IPS-15b (cell line): ENCODE measurements around the gene FEZF1.

Experiments
- H3K27me3 ChIP-seq: one replicate; pipeline ENCODE4 v1.6.1; 2013; ENCODE audit warnings: low read length; ENCODE audit not compliant: control insufficient read depth, insufficient read depth
- H3K36me3 ChIP-seq: one replicate; pipeline ENCODE4 v1.6.1; 2013; ENCODE audit warnings: low read length; ENCODE audit not compliant: control insufficient read depth, insufficient read depth
- H3K4me1 ChIP-seq: one replicate; pipeline ENCODE4 v1.6.1; 2013; ENCODE audit warnings: mild to moderate bottlenecking, low read length; ENCODE audit not compliant: control insufficient read depth, insufficient read depth
- H3K4me3 ChIP-seq: one replicate; pipeline ENCODE4 v1.5.1; 2013; ENCODE audit warnings: low read depth, low read length
- H3K9ac ChIP-seq: one replicate; pipeline ENCODE4 v1.6.1; 2013; ENCODE audit warnings: low read depth, mild to moderate bottlenecking, low read length
- H3K9me3 ChIP-seq: one replicate; pipeline ENCODE4 v1.6.1; 2013; ENCODE audit warnings: mild to moderate bottlenecking, low read length; ENCODE audit not compliant: control insufficient read depth, insufficient read depth

FEZF1 gene

GRCh38 chr7:122315507-122316466, 11.2 kb upstream of the FEZF1 start:
- H3K4me3 ChIP-seq = peak overlapping the region; percentile 56
- H3K9ac ChIP-seq = no peak overlapping the region
- no peaks in the 10 kb centered on the region for H3K36me3 ChIP-seq
- peaks cover 86% of the 10 kb centered on the region for H3K27me3 ChIP-seq
- no peaks in the 10 kb centered on the region for H3K9me3 ChIP-seq
- peaks cover 6% of the 10 kb centered on the region for H3K4me1 ChIP-seq

GRCh38 chr7:122314284-122314683, 9.7 kb upstream of the FEZF1 start:
- peak overlapping the region; percentile 56 for H3K4me3 ChIP-seq
- H3K36me3 ChIP-seq = no peaks in the 10 kb centered on the region
- peaks cover 92% of the 10 kb centered on the region for H3K27me3 ChIP-seq

GRCh38 chr7:122312789-122313188, 8.2 kb upstream of the FEZF1 start:
- Histone ChIP-seq H3K9me3 (no peaks in the 10 kb centered on the region), H3K36me3 (no peaks in the 10 kb centered on the region), H3K9ac (no peak overlapping the region), H3K27me3 (peaks cover 93% of the 10 kb centered on the region), H3K4me3 (no peak overlapping the region), H3K4me1 (peaks cover 16% of the 10 kb centered on the region)

More at GRCh38 chr7:122314284-122314683, 9.7 kb upstream of the FEZF1 start:
- Histone ChIP-seq H3K9ac (no peak overlapping the region), H3K4me1 (peaks cover 12% of the 10 kb centered on the region), H3K9me3 (no peaks in the 10 kb centered on the region)

GRCh38 chr7:122311734-122312450, 7.3 kb upstream of the FEZF1 start:
- Histone ChIP-seq H3K4me3 (peak overlapping the region; percentile 58), H3K27me3 (peaks cover 93% of the 10 kb centered on the region), H3K9me3 (no peaks in the 10 kb centered on the region), H3K9ac (no peak overlapping the region), H3K36me3 (no peaks in the 10 kb centered on the region), H3K4me1 (peaks cover 21% of the 10 kb centered on the region)

- H3K9ac ChIP-seq = no peak overlapping the region
- H3K4me3 ChIP-seq = peak overlapping the region; percentile 58
- no peaks in the 10 kb centered on the region for H3K9me3 ChIP-seq
- no peaks in the 10 kb centered on the region for H3K36me3 ChIP-seq
- peaks cover 93% of the 10 kb centered on the region for H3K27me3 ChIP-seq
- H3K4me1 ChIP-seq = peaks cover 20% of the 10 kb centered on the region
Observed at GRCh38 chr7:122311050-122311700, 6.6 kb upstream of the FEZF1 start.

- Histone ChIP-seq H3K9ac (no peak overlapping the region), H3K27me3 (peaks cover 93% of the 10 kb centered on the region), H3K36me3 (no peaks in the 10 kb centered on the region), H3K4me1 (peaks cover 16% of the 10 kb centered on the region), H3K9me3 (no peaks in the 10 kb centered on the region), H3K4me3 (peak overlapping the region; percentile 58)
Observed at GRCh38 chr7:122310119-122311021, 5.8 kb upstream of the FEZF1 start.

- Histone ChIP-seq H3K36me3 (no peaks in the 10 kb centered on the region), H3K9me3 (no peaks in the 10 kb centered on the region), H3K4me1 (peaks cover 14% of the 10 kb centered on the region), H3K27me3 (peaks cover 93% of the 10 kb centered on the region), H3K9ac (no peak overlapping the region), H3K4me3 (peak overlapping the region; percentile 58)
Observed at GRCh38 chr7:122309421-122309820, 4.9 kb upstream of the FEZF1 start.

- Histone ChIP-seq H3K9ac (no peak overlapping the region), H3K36me3 (no peaks in the 10 kb centered on the region), H3K4me1 (peaks cover 18% of the 10 kb centered on the region), H3K4me3 (peak overlapping the region; percentile 58), H3K27me3 (peaks cover 93% of the 10 kb centered on the region), H3K9me3 (no peaks in the 10 kb centered on the region)
Observed at GRCh38 chr7:122307228-122307621, 2.7 kb upstream of the FEZF1 start.

- H3K4me1 ChIP-seq = peaks cover 18% of the 10 kb centered on the region
- peak overlapping the region; percentile 12 for H3K9ac ChIP-seq
- H3K4me3 ChIP-seq = peak overlapping the region; percentile 58
- H3K27me3 ChIP-seq = peaks cover 93% of the 10 kb centered on the region
- H3K36me3 ChIP-seq = no peaks in the 10 kb centered on the region
- H3K9me3 ChIP-seq = no peaks in the 10 kb centered on the region
Observed at GRCh38 chr7:122306320-122307227, 2.0 kb upstream of the FEZF1 start.
